Measurements from ENCODE around the gene ERC2.

DNA sequence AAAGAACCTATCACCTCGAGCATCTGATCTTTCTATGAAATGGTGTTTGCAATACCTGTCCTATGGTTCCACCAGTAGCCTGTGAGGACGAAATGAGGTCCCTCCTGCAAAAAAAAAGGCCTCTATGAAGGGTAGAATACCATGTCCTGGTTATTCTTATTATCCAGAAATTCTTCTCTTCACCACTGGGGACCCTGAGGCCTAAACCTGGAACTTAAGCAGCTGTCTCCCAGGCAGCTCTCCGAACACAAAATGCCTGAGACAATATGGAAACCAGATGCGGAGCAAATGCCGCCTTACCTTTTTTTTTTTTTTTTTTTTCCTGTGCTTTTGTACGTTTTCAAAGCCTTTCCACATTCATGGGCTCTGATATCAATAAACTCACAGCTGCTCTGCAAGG lies 919.1 kb downstream of the ERC2 start:
- TF ChIP-seq, protein P1, sequence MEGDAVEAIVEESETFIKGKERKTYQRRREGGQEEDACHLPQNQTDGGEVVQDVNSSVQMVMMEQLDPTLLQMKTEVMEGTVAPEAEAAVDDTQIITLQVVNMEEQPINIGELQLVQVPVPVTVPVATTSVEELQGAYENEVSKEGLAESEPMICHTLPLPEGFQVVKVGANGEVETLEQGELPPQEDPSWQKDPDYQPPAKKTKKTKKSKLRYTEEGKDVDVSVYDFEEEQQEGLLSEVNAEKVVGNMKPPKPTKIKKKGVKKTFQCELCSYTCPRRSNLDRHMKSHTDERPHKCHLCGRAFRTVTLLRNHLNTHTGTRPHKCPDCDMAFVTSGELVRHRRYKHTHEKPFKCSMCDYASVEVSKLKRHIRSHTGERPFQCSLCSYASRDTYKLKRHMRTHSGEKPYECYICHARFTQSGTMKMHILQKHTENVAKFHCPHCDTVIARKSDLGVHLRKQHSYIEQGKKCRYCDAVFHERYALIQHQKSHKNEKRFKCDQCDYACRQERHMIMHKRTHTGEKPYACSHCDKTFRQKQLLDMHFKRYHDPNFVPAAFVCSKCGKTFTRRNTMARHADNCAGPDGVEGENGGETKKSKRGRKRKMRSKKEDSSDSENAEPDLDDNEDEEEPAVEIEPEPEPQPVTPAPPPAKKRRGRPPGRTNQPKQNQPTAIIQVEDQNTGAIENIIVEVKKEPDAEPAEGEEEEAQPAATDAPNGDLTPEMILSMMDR (IDR thresholded peaks at IDR 0.05; ENCODE audit: extremely low read depth in 1 of 2, insufficient read depth in 1 of 2, low read depth in 1 of 2, low read length in 2 of 2), result no peak
- TF ChIP-seq EZH2 (IDR thresholded peaks at IDR 0.05; ENCODE audit: borderline replicate concordance, low read depth, low read length, severe bottlenecking) (no peak), GATA2 (IDR thresholded peaks at IDR 0.05; ENCODE audit: insufficient read depth, insufficient read length, low read depth, low read length) (no peak), POLR2AphosphoS5 (IDR thresholded peaks at IDR 0.05; ENCODE audit: insufficient read depth, low read depth, low read length) (no peak), FOS (IDR thresholded peaks at IDR 0.05; ENCODE audit: borderline replicate concordance, insufficient read depth, low read length) (no peak), POLR2A (IDR thresholded peaks at IDR 0.05; ENCODE audit: low read depth, low read length) (no peak), MYC (IDR thresholded peaks at IDR 0.05; ENCODE audit: low read depth, low read length) (no peak)
- TF ChIP-seq, protein P2, sequence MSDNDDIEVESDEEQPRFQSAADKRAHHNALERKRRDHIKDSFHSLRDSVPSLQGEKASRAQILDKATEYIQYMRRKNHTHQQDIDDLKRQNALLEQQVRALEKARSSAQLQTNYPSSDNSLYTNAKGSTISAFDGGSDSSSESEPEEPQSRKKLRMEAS (IDR thresholded peaks at IDR 0.05; ENCODE audit: insufficient read depth, insufficient read length), result no peak
